Thymus (tissue), 11 donors: Measurements from ENCODE around the gene GNAI3. TPM values are rescaled to one million over a fixed set of nuclear protein-coding genes. Genes with fewer than 3 reads are reported as not detected.

Experiments
- DNase-seq, 9 donors: peaks; one replicate each; pipeline ENCODE4 v3.0.0-alpha.2; 2013; ENCODE audit warnings: low spot score in 9 of 9, low read depth in 6 of 9, missing footprints in 1 of 9
- H3K27ac ChIP-seq, 2 donors: one replicate each; pipeline ENCODE4 v1.5.1; 2013; ENCODE audit warnings: control low read depth in 1 of 2, low read depth in 1 of 2, low read length in 1 of 2, mild to moderate bottlenecking in 1 of 2, moderate library complexity in 1 of 2
- H3K27me3 ChIP-seq, 2 donors: one replicate each; pipeline ENCODE4 v1.5.1; 2013; ENCODE audit warnings: low read length in 1 of 2; ENCODE audit not compliant: control insufficient read depth in 2 of 2, insufficient read depth in 1 of 2
- H3K36me3 ChIP-seq, 2 donors: one replicate each; pipeline ENCODE4 v1.5.1; 2013; ENCODE audit warnings: low read length in 1 of 2, mild to moderate bottlenecking in 1 of 2, moderate library complexity in 1 of 2; ENCODE audit not compliant: control insufficient read depth in 2 of 2, insufficient read depth in 2 of 2
- H3K4me1 ChIP-seq, 2 donors: one replicate each; pipeline ENCODE4 v1.5.1; 2013; ENCODE audit warnings: low read length in 2 of 2; ENCODE audit not compliant: control insufficient read depth in 2 of 2, insufficient read depth in 2 of 2
- H3K4me3 ChIP-seq, 2 donors: one replicate each; pipeline ENCODE4 v1.5.1; 2013; ENCODE audit warnings: low read length in 2 of 2, control low read depth in 1 of 2, mild to moderate bottlenecking in 1 of 2
- H3K9me3 ChIP-seq, 2 donors: one replicate each; pipeline ENCODE4 v1.5.1; 2013; ENCODE audit warnings: low read length in 1 of 2, mild to moderate bottlenecking in 1 of 2; ENCODE audit not compliant: control insufficient read depth in 2 of 2, insufficient read depth in 1 of 2
- WGBS: extraction: QIAGEN DNeasy Blood & Tissue Kit; methylation state at CpG from one replicate; pipeline ENCODE4 v1.1.7; 2013; 5-methylcytosine and 5-hydroxymethylcytosine counted together
- polyA plus RNA-seq: library from polyadenylated mRNA; stranded (reverse); fragments of 200-250 nt; gene quantifications from one replicate; pipeline ENCODE4 v1.2.3, GENCODE V29; 2013
- total RNA-seq: library from RNA; stranded (reverse); fragments of 120-200 nt; gene quantifications from one replicate; pipeline ENCODE4 v1.2.4, GENCODE V29; 2013
- donor health status: healthy.

Gene GNAI3
- total and polyA plus RNA-seq, 2 donors, result 4.7 to 7.7 TPM

DNA sequence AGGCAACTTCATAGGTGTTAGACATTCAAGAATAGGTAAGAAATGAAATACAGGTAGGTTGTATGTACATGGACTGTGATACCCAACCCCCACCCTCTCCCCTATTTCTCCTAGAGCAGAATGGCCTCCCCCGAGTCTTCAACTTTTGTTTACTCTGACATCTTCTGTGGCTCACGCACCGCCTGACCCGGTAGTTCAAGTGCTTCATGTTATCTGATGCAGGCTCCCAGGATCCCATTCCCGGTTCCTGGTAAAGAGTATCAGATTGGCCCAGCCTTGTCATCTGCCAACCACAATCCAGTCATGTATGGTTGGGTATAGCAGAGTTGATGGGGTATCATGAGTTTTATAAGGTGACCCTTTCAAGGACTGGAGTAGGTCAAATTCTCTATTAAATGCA lies 9.1 kb downstream of the GNAI3 start:
- H3K4me3 ChIP-seq, result no peak overlapping the region
- H3K4me1 ChIP-seq, result peaks cover 0 to 5% of the 10 kb centered on the region in 2 donors
- no peak overlapping the region for H3K27ac ChIP-seq
- H3K9me3 ChIP-seq, result no peaks in the 10 kb centered on the region
- H3K27me3 ChIP-seq, result no peaks in the 10 kb centered on the region
- no peaks in the 10 kb centered on the region for H3K36me3 ChIP-seq
- over 99% methylated on average over 5 of the region's 5 CpGs for WGBS
- no peak for DNase-seq

DNA sequence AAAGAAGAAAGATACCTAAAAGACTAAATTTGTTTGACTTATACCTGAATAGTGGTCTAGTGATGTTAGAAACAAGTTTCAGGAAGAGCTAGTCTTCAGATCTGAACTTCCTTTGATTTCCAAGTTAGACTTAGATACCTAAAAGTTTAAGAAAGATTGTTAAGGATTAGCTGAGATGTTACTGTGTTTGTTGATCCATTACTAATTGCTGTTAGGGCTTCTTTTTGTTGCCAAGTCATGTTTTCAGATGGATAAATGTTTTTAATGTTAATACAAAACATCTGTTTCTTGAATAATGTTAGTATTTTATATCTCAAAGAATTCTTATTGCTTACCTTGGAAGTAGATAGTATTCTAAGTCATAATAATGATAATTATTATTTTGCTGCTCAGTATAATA lies 11.6 kb downstream of the GNAI3 start:
- no peaks in the 10 kb centered on the region for H3K36me3 ChIP-seq
- H3K27me3 ChIP-seq, result no peaks in the 10 kb centered on the region
- H3K27ac ChIP-seq, result no peak overlapping the region
- H3K4me3 ChIP-seq, result no peak overlapping the region
- no peak for DNase-seq
- peaks cover 8 to 21% of the 10 kb centered on the region in 2 donors for H3K4me1 ChIP-seq
- H3K9me3 ChIP-seq, result no peaks in the 10 kb centered on the region

DNA sequence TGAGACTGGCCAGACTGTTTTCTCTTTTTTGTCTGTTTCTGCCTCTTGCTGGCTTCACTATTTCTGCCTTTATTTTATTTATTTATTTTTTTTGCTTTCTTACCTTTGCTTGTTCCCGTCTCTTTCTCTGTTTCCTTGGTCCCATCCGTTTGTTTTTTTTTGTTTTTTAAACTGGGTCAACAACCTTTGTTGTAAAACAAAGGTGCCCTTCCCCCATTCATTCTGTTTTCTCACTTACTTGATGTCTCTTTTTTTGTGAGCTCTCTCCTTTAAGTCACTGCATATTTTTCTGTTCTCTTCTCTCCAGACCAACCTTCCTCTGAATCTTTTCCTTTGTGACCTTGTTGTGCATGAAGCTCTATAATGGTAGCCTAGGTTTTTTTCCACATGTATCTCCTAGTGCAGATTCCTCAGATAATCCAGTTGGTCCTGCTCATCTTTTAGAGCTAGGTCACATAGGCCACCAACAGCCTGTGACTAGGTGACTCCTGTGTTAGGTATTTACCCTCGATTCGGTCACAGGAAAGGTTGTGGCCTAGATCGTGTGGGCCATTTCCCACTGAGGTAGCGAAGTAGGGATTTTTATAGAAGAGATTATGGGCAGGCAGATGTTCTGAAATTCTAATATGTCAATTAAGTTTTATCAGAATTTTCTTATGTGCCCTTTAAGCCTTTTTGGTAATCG lies 15.9 kb downstream of the GNAI3 start:
- Histone ChIP-seq H3K4me1 (peaks cover 8 to 22% of the 10 kb centered on the region in 2 donors), H3K9me3 (no peaks in the 10 kb centered on the region), H3K27ac (peak overlapping the region; percentile 6 to 93), H3K4me3 (peak overlapping the region in 1 of 2 donors; percentile 12), H3K27me3 (no peaks in the 10 kb centered on the region), H3K36me3 (no peaks in the 10 kb centered on the region)
- DNase-seq, result peak in 6 of 9 donors; percentile 7 to 70 (median 46)
- WGBS, result 79% methylated on average over 7 of the region's 7 CpGs

DNA sequence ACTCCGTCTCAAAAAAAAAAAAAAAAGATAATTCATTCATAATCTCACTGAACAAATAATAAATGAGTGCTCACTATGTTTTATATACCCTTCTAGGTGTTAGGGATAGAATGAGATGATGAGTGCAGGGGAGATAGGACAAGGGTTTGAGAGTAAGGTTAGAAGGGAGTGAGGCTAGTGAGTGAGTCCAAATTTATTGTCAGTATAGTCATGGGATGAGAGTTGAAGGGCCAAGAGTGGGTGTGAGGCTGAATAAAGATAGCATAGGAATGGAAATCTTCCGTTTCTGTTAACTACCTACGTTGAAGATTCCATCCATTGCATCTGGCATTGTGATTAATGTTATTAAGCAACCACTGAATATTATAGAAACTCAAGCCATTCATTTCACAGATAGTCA lies 16.8 kb downstream of the GNAI3 start:
- H3K9me3 ChIP-seq, result no peaks in the 10 kb centered on the region
- H3K4me3 ChIP-seq, result no peak overlapping the region
- H3K36me3 ChIP-seq, result no peaks in the 10 kb centered on the region
- peaks cover 8 to 21% of the 10 kb centered on the region in 2 donors for H3K4me1 ChIP-seq
- 97% methylated on average over 3 of the region's 3 CpGs for WGBS
- no peaks in the 10 kb centered on the region for H3K27me3 ChIP-seq
- H3K27ac ChIP-seq, result peak overlapping the region in 1 of 2 donors; percentile 46
- DNase-seq, result no peak

DNA sequence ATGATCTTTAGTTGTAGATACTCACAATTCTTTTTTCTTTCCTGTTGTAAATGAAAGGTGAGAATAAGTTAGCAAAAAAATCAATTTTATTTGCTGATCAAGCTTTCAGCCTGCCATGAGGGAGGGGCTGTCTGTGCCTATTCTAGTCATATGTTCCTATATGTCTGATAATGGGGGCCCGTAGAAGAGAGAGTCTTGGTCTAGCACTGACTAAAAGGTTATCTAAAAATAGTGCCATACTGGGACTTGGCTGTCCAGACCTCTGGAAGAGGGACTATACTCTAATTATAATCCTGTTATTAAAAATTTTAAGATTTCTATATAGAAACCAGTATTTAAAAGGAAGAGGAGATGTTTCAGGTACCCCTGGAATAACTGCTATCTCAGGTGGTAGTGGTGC lies 18.6 kb downstream of the GNAI3 start:
- no peaks in the 10 kb centered on the region for H3K36me3 ChIP-seq
- 98% methylated on average over 1 of the region's 1 CpG for WGBS
- no peaks in the 10 kb centered on the region for H3K9me3 ChIP-seq
- H3K4me3 ChIP-seq, result no peak overlapping the region
- H3K4me1 ChIP-seq, result peaks cover 8 to 17% of the 10 kb centered on the region in 2 donors
- no peak for DNase-seq
- H3K27ac ChIP-seq, result no peak overlapping the region
- no peaks in the 10 kb centered on the region for H3K27me3 ChIP-seq

DNA sequence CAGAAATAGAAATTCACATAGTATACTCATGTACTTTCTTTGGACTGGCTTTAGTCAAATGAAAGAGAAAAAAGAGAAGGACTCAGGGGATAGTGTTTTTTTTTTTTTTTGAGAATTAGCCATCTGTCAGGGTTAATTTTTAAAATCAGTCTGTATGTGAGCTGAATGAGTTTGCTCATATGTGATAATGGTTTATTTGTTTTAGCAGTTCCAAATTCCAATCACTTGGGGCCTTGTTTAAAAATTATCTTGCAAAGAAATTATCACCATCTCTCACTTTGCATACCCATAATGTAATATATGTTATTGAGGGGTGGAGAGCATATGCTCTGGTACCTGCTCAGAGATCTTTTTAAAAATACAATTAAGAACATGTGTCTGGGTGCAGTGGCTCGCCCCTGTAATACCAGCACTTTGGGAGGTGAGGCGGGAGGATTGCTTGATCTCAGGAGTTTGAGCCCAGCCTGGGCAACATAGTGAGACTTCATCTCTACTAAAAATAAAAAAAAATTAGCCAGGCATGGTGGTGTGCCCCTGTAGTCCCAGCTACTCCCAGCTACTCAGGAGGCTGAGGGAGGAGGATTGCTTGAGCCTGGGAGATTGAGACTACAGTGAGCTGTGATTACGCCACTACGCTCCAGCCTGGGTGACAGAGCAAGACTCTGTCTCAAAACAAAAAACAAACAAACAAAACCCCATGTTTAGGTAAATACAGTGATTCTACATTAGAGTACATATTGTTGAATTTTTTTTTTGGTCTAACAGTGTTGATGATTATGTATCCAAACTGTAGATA lies 19.7 kb downstream of the GNAI3 start:
- Histone ChIP-seq H3K27me3 (no peaks in the 10 kb centered on the region), H3K9me3 (no peaks in the 10 kb centered on the region), H3K27ac (no peak overlapping the region), H3K36me3 (no peaks in the 10 kb centered on the region), H3K4me1 (peaks cover 6 to 14% of the 10 kb centered on the region in 2 donors), H3K4me3 (no peak overlapping the region)
- WGBS, result 99% methylated on average over 4 of the region's 4 CpGs
- DNase-seq, result no peak

DNA sequence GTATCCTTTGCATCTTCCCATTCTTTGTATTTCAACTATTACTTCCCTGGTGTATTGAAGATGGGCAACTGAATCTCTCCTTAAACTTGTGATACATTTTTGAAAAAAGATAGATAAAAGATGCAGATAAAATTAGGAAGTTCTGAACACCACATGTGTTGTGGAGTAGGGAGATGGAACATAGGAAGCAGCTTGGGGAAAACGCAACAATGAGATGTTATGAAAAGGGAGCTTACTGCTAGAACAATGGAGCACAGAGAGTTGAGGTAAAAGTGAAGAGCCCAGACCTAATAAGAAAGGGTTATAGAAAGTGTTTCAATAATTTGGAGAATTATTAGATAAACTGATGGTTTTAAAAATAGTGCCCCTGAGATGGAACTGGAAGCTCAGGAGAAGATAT lies 20.9 kb downstream of the GNAI3 start:
- no peaks in the 10 kb centered on the region for H3K27me3 ChIP-seq
- no peak overlapping the region for H3K27ac ChIP-seq
- H3K4me1 ChIP-seq, result peaks cover 3 to 8% of the 10 kb centered on the region in 2 donors
- H3K4me3 ChIP-seq, result no peak overlapping the region
- WGBS, result 95% methylated on average over 1 of the region's 1 CpG
- H3K36me3 ChIP-seq, result no peaks in the 10 kb centered on the region
- no peaks in the 10 kb centered on the region for H3K9me3 ChIP-seq
- no peak for DNase-seq

DNA sequence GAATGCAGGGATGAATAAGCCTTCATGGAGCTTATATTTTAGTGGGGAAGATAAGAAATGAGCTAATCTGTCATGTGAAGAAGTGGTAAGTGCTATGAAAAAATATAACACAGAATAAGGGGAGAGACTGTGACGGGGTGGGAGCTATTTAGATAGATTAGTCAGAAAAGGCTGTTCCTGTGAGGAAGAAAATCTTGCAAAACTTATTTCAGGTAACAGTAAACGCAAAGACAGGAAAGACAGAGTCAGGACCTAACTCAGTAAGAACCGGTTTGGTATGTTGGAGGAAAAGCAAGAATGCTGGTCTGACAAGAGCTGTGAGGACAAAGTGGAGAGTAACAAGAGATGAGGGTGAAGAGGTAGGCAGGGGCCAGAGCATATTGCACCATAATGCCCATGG lies 22.0 kb downstream of the GNAI3 start:
- DNase-seq, result no peak
- H3K9me3 ChIP-seq, result no peaks in the 10 kb centered on the region
- H3K27me3 ChIP-seq, result no peaks in the 10 kb centered on the region
- H3K27ac ChIP-seq, result no peak overlapping the region
- H3K4me1 ChIP-seq, result no peaks in the 10 kb centered on the region
- WGBS, result 93% methylated on average over 3 of the region's 3 CpGs
- no peaks in the 10 kb centered on the region for H3K36me3 ChIP-seq
- H3K4me3 ChIP-seq, result no peak overlapping the region

DNA sequence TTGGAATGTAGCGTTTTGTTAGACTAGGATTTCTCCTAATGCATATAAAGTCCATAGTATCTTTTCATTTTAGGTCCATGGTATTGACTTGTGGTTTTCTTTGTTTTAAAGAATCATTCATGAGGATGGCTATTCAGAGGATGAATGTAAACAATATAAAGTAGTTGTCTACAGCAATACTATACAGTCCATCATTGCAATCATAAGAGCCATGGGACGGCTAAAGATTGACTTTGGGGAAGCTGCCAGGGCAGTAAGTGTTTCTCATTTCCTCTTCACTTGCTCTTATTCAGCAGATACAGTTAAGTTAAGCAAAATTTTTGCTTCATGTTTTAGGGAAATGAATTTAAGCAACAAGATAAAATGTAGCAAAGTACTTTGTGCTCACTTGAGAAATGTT lies 25.4 kb downstream of the GNAI3 start:
- Histone ChIP-seq H3K27me3 (no peaks in the 10 kb centered on the region), H3K4me3 (no peak overlapping the region), H3K36me3 (peaks cover 0 to 6% of the 10 kb centered on the region in 2 donors), H3K9me3 (no peaks in the 10 kb centered on the region), H3K4me1 (no peaks in the 10 kb centered on the region), H3K27ac (no peak overlapping the region)
- DNase-seq, result no peak
- WGBS, result 91% methylated on average over 2 of the region's 2 CpGs
